WTC11 (cell line): Measurements from ENCODE around the gene HTR3B. TPM values are rescaled to one million over a fixed set of nuclear protein-coding genes. Genes with fewer than 3 reads are reported as not detected.

Experiments used
- ATAC-seq: fragments of 200-7000 bp; cut with Tn5 transposase; 2 replicates; pipeline ENCODE4 v1.10.0; 2021; ENCODE audit warnings: mild to moderate bottlenecking, moderate library complexity
- CTCF ChIA-PET: fragments of 300-600 bp; sonication (Branson Sonifier 250); formaldehyde crosslinking; loops from one replicate; lab custom pipeline; 2021; ENCODE audit warnings: antibody characterized with exemption; lab: Charles Lee
- POLR2A ChIA-PET: fragments of 350-600 bp; sonication (Branson Sonifier 250); formaldehyde crosslinking; loops from one replicate; lab custom pipeline; 2021; ENCODE audit warnings: antibody characterized with exemption; lab: Charles Lee
- DNase-seq: peaks from one replicate; pipeline ENCODE4 v3.0.0; 2021; ENCODE audit warnings: low spot score
- H3K27ac Mint-ChIP-seq: 2 replicates; pipeline ENCODE4 v1.8.0; 2021; ENCODE audit warnings: mixed read lengths
- H3K27me3 Mint-ChIP-seq: 2 replicates; pipeline ENCODE4 v1.8.0; 2021; ENCODE audit warnings: low read depth, mild to moderate bottlenecking, moderate library complexity, mixed read lengths
- H3K36me3 Mint-ChIP-seq: 2 replicates; pipeline ENCODE4 v1.8.0; 2021; ENCODE audit warnings: mixed read lengths
- H3K4me1 Mint-ChIP-seq: 2 replicates; pipeline ENCODE4 v1.8.0; 2022; ENCODE audit warnings: mixed read lengths
- H3K4me3 Mint-ChIP-seq: 2 replicates; pipeline ENCODE4 v1.8.0; 2021; ENCODE audit warnings: mild to moderate bottlenecking, moderate library complexity, mixed read lengths
- H3K9me3 Mint-ChIP-seq: 2 replicates; pipeline ENCODE4 v1.8.0; 2021; ENCODE audit warnings: mixed read lengths
- ELF4 ChIP-seq: sonication (generic); formaldehyde crosslinking; IDR thresholded peaks from 2 replicates; pipeline ENCODE4 v1.8.1; 2022; ENCODE audit warnings: low read depth, mild to moderate bottlenecking, moderate library complexity, missing genetic modification reagents
- ETV6 ChIP-seq: sonication (generic); formaldehyde crosslinking; IDR thresholded peaks from 2 replicates; pipeline ENCODE4 v1.8.1; 2022; ENCODE audit warnings: mild to moderate bottlenecking, missing genetic modification reagents
- FOXP1 ChIP-seq: sonication (generic); formaldehyde crosslinking; IDR thresholded peaks from 2 replicates; pipeline ENCODE4 v1.8.0; 2022; ENCODE audit warnings: missing genetic modification reagents, mild to moderate bottlenecking, moderate library complexity, borderline replicate concordance
- NR2C2 ChIP-seq: sonication (generic); formaldehyde crosslinking; IDR thresholded peaks from 2 replicates; pipeline ENCODE4 v1.8.0; 2022; ENCODE audit warnings: mild to moderate bottlenecking, missing genetic modification reagents
- RORB ChIP-seq: fragments of 250-450 bp; sonication (Bioruptor Pico); IDR thresholded peaks from 2 replicates; pipeline ENCODE4 v1.9.0; 2021; ENCODE audit warnings: mild to moderate bottlenecking
- TEAD1 ChIP-seq: sonication (generic); formaldehyde crosslinking; IDR thresholded peaks from 2 replicates; pipeline ENCODE4 v1.8.0; 2022; ENCODE audit warnings: mild to moderate bottlenecking, missing genetic modification reagents
- ZNF138 ChIP-seq: sonication (generic); formaldehyde crosslinking; conservative IDR thresholded peaks from 2 replicates; pipeline ENCODE4 v1.8.1; 2022; ENCODE audit warnings: mild to moderate bottlenecking, moderate library complexity, missing genetic modification reagents
- ZNF263 ChIP-seq: sonication (generic); formaldehyde crosslinking; IDR thresholded peaks from 2 replicates; pipeline ENCODE4 v1.8.1; 2022; ENCODE audit warnings: low read depth, mild to moderate bottlenecking, moderate library complexity, missing genetic modification reagents
- total RNA-seq: library from RNA; stranded (reverse); gene quantifications from 3 replicates; pipeline ENCODE4 v1.2.3, GENCODE V29; 2021
- TF ChIP-seq, protein P1 (sequence below): fragments of 250-450 bp; sonication (Bioruptor Pico); IDR thresholded peaks from 2 replicates; pipeline ENCODE4 v1.8.0; 2021; ENCODE audit warnings: mild to moderate bottlenecking
- TF ChIP-seq, protein P2 (sequence below): sonication (generic); formaldehyde crosslinking; IDR thresholded peaks from 2 replicates; pipeline ENCODE4 v1.8.0; 2023; ENCODE audit warnings: mild to moderate bottlenecking, missing genetic modification reagents
- TF ChIP-seq, protein P3 (sequence below): fragments of 250-450 bp; sonication (Bioruptor Pico); IDR thresholded peaks from 2 replicates; pipeline ENCODE4 v2.1.2; 2022; ENCODE audit warnings: mild to moderate bottlenecking, moderate library complexity
- TF ChIP-seq, protein P4 (sequence below): sonication (generic); formaldehyde crosslinking; IDR thresholded peaks from 2 replicates; pipeline ENCODE4 v1.8.1; 2022; ENCODE audit warnings: mild to moderate bottlenecking, moderate library complexity, missing genetic modification reagents
- TF ChIP-seq, protein P5 (sequence below): sonication (generic); formaldehyde crosslinking; IDR thresholded peaks from 2 replicates; pipeline ENCODE4 v1.8.1; 2023; ENCODE audit warnings: mild to moderate bottlenecking, missing genetic modification reagents, moderate library complexity
- TF ChIP-seq, protein P6 (sequence below): sonication (generic); formaldehyde crosslinking; IDR thresholded peaks from 2 replicates; pipeline ENCODE4 v1.8.0; 2022; ENCODE audit warnings: mild to moderate bottlenecking, missing genetic modification reagents
- TF ChIP-seq, protein P7 (sequence below): sonication (generic); formaldehyde crosslinking; IDR thresholded peaks from 2 replicates; pipeline ENCODE4 v1.8.0; 2022; ENCODE audit warnings: mild to moderate bottlenecking, missing genetic modification reagents
- TF ChIP-seq, protein P8 (sequence below): sonication (generic); formaldehyde crosslinking; IDR thresholded peaks from 2 replicates; pipeline ENCODE4 v1.8.1; 2023; ENCODE audit warnings: mild to moderate bottlenecking, missing genetic modification reagents

The HTR3B gene
- total RNA-seq, 1 experiment from 2014 or later, result not detected

DNA sequence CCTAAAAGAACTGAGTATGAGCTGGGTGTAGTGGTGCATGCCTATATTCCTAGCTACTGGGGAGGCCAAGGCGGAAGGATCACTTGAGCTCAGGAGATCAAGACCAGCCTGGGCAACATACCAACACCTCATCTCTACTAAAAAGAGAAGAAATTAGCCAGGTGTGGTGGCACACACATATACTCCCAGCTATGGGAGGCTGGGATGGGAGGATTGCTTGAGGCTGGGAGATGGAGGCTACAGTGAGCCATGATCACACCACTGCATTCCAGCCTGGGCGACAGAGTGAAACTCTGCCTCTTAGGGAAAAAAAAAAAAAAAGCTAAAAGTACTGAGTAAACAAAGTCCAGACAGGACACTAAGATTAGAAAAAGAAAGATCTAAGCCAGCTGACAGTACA lies 3.5 kb upstream of the HTR3B start:
- peaks cover 27% of the 10 kb centered on the region for H3K4me1 Mint-ChIP-seq

More for the DNA sequence above, 3.5 kb upstream of the HTR3B start:
- no peaks in the 10 kb centered on the region for H3K9me3 Mint-ChIP-seq
- no peak for DNase-seq
- POLR2A ChIA-PET, result interaction anchor here (0.6 kb wide), 1 partner anchor 27 kb away, joined by 3 read pairs; no protein-coding TSS in a partner anchor
- no peaks in the 10 kb centered on the region for H3K27me3 Mint-ChIP-seq
- TF ChIP-seq, protein P1, sequence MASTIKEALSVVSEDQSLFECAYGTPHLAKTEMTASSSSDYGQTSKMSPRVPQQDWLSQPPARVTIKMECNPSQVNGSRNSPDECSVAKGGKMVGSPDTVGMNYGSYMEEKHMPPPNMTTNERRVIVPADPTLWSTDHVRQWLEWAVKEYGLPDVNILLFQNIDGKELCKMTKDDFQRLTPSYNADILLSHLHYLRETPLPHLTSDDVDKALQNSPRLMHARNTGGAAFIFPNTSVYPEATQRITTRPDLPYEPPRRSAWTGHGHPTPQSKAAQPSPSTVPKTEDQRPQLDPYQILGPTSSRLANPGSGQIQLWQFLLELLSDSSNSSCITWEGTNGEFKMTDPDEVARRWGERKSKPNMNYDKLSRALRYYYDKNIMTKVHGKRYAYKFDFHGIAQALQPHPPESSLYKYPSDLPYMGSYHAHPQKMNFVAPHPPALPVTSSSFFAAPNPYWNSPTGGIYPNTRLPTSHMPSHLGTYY (CRISPR knock-in tag), result no peak
- TF ChIP-seq ZNF138, result no peak
- no peak for TF ChIP-seq NR2C2 (CRISPR knock-in tag)
- TF ChIP-seq, protein P2, sequence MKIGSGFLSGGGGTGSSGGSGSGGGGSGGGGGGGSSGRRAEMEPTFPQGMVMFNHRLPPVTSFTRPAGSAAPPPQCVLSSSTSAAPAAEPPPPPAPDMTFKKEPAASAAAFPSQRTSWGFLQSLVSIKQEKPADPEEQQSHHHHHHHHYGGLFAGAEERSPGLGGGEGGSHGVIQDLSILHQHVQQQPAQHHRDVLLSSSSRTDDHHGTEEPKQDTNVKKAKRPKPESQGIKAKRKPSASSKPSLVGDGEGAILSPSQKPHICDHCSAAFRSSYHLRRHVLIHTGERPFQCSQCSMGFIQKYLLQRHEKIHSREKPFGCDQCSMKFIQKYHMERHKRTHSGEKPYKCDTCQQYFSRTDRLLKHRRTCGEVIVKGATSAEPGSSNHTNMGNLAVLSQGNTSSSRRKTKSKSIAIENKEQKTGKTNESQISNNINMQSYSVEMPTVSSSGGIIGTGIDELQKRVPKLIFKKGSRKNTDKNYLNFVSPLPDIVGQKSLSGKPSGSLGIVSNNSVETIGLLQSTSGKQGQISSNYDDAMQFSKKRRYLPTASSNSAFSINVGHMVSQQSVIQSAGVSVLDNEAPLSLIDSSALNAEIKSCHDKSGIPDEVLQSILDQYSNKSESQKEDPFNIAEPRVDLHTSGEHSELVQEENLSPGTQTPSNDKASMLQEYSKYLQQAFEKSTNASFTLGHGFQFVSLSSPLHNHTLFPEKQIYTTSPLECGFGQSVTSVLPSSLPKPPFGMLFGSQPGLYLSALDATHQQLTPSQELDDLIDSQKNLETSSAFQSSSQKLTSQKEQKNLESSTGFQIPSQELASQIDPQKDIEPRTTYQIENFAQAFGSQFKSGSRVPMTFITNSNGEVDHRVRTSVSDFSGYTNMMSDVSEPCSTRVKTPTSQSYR (CRISPR knock-in tag), result no peak
- TF ChIP-seq, protein P3, sequence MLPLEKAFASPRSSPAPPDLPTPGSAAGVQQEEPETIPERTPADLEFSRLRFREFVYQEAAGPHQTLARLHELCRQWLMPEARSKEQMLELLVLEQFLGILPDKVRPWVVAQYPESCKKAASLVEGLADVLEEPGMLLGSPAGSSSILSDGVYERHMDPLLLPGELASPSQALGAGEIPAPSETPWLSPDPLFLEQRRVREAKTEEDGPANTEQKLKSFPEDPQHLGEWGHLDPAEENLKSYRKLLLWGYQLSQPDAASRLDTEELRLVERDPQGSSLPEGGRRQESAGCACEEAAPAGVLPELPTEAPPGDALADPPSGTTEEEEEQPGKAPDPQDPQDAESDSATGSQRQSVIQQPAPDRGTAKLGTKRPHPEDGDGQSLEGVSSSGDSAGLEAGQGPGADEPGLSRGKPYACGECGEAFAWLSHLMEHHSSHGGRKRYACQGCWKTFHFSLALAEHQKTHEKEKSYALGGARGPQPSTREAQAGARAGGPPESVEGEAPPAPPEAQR, result no peak
- TF ChIP-seq, protein P4, sequence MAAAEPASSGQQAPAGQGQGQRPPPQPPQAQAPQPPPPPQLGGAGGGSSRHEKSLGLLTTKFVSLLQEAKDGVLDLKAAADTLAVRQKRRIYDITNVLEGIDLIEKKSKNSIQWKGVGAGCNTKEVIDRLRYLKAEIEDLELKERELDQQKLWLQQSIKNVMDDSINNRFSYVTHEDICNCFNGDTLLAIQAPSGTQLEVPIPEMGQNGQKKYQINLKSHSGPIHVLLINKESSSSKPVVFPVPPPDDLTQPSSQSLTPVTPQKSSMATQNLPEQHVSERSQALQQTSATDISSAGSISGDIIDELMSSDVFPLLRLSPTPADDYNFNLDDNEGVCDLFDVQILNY (CRISPR knock-in tag), result no peak
- no peak for TF ChIP-seq ZNF263 (CRISPR knock-in tag)
- TF ChIP-seq, protein P5, sequence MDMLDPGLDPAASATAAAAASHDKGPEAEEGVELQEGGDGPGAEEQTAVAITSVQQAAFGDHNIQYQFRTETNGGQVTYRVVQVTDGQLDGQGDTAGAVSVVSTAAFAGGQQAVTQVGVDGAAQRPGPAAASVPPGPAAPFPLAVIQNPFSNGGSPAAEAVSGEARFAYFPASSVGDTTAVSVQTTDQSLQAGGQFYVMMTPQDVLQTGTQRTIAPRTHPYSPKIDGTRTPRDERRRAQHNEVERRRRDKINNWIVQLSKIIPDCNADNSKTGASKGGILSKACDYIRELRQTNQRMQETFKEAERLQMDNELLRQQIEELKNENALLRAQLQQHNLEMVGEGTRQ (CRISPR knock-in tag), result no peak
- TF ChIP-seq, protein P6, sequence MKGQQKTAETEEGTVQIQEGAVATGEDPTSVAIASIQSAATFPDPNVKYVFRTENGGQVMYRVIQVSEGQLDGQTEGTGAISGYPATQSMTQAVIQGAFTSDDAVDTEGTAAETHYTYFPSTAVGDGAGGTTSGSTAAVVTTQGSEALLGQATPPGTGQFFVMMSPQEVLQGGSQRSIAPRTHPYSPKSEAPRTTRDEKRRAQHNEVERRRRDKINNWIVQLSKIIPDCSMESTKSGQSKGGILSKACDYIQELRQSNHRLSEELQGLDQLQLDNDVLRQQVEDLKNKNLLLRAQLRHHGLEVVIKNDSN (CRISPR knock-in tag), result no peak
- TF ChIP-seq FOXP1 (CRISPR knock-in tag), result no peak
- TF ChIP-seq ELF4 (CRISPR knock-in tag), result no peak
- no peak for TF ChIP-seq TEAD1 (CRISPR knock-in tag)
- no peak for TF ChIP-seq RORB (CRISPR knock-in tag)
- TF ChIP-seq, protein P7, sequence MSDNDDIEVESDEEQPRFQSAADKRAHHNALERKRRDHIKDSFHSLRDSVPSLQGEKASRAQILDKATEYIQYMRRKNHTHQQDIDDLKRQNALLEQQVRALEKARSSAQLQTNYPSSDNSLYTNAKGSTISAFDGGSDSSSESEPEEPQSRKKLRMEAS, result no peak
- TF ChIP-seq, protein P8, sequence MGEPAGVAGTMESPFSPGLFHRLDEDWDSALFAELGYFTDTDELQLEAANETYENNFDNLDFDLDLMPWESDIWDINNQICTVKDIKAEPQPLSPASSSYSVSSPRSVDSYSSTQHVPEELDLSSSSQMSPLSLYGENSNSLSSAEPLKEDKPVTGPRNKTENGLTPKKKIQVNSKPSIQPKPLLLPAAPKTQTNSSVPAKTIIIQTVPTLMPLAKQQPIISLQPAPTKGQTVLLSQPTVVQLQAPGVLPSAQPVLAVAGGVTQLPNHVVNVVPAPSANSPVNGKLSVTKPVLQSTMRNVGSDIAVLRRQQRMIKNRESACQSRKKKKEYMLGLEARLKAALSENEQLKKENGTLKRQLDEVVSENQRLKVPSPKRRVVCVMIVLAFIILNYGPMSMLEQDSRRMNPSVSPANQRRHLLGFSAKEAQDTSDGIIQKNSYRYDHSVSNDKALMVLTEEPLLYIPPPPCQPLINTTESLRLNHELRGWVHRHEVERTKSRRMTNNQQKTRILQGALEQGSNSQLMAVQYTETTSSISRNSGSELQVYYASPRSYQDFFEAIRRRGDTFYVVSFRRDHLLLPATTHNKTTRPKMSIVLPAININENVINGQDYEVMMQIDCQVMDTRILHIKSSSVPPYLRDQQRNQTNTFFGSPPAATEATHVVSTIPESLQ (CRISPR knock-in tag), result no peak
- TF ChIP-seq ETV6 (CRISPR knock-in tag), result no peak
- H3K4me3 Mint-ChIP-seq, result no peak overlapping the region
- no peaks in the 10 kb centered on the region for H3K36me3 Mint-ChIP-seq
- no peak for ATAC-seq
- no peak overlapping the region for H3K27ac Mint-ChIP-seq
- CTCF ChIA-PET, result interaction anchor here (0.8 to 1.3 kb wide), 4 partner anchors 74 to 360 kb away, joined by 3 to 4 read pairs (median 3); partner anchors contain the start of genes HTR3A and ZW10
